ENCODE results near the gene ENAH. TPM values are rescaled to one million over a fixed set of nuclear protein-coding genes. Genes with fewer than 3 reads are reported as not detected.

Gene ENAH
- polyA plus RNA-seq, 1 experiment, result 121 TPM

GRCh38 chr1:225460021-225460736, 192.7 kb downstream of the ENAH start:
- no peak overlapping the region for H3K27ac ChIP-seq (ENCODE audit: low read depth, low read length)
- no peaks in the 10 kb centered on the region for H3K27me3 ChIP-seq (ENCODE audit: control insufficient read depth, insufficient read depth, low read length)
- ChIA-PET CTCF (interaction anchor here (0.5 to 1.2 kb wide), 6 partner anchors 10 to 451 kb away, joined by 3 to 5 read pairs (median 3); no protein-coding TSS in a partner anchor), POLR2A (no interaction called here)
- no peak overlapping the region for H3K4me3 ChIP-seq (ENCODE audit: low read depth, low read length)
- no peak for TF ChIP-seq CTCF (IDR thresholded peaks at IDR 0.05; ENCODE audit: low read depth, low read length)
- no peaks in the 10 kb centered on the region for H3K9me3 ChIP-seq (ENCODE audit: control insufficient read depth, insufficient read depth, low read length)
- DNase-seq (ENCODE audit: low read depth, low spot score), result no peak

- DNase-seq (ENCODE audit: low read depth, low spot score), result peak; percentile 77
- no peak for TF ChIP-seq CTCF (IDR thresholded peaks at IDR 0.05; ENCODE audit: low read depth, low read length)
- ChIA-PET POLR2A (interaction anchor here (0.6 kb wide), 1 partner anchor 32 kb away, joined by 7 read pairs; no protein-coding TSS in a partner anchor), CTCF (interaction anchor here (0.8 to 1.4 kb wide), 2 partner anchors 16 to 20 kb away, joined by 3 to 4 read pairs; no protein-coding TSS in a partner anchor)
- peak overlapping the region; percentile 67 for H3K27ac ChIP-seq (ENCODE audit: low read depth, low read length)
- no peaks in the 10 kb centered on the region for H3K9me3 ChIP-seq (ENCODE audit: control insufficient read depth, insufficient read depth, low read length)
- H3K4me3 ChIP-seq (ENCODE audit: low read depth, low read length), result no peak overlapping the region
- no peaks in the 10 kb centered on the region for H3K27me3 ChIP-seq (ENCODE audit: control insufficient read depth, insufficient read depth, low read length)
These were observed 194.7 kb downstream of the ENAH start for GRCh38 chr1:225458222-225458631.

GRCh38 chr1:225454733-225455132, 198.2 kb downstream of the ENAH start:
- no peak for TF ChIP-seq CTCF (IDR thresholded peaks at IDR 0.05; ENCODE audit: low read depth, low read length)
- H3K9me3 ChIP-seq (ENCODE audit: control insufficient read depth, insufficient read depth, low read length), result no peaks in the 10 kb centered on the region; the same call in 1 of the 2 replicates
- ChIA-PET CTCF (interaction anchor here (0.8 to 1.6 kb wide), 3 partner anchors 14 to 610 kb away, joined by 4 read pairs; no protein-coding TSS in a partner anchor), POLR2A (interaction anchor here (0.7 to 1.0 kb wide), 2 partner anchors 10 to 525 kb away, joined by 6 read pairs; no protein-coding TSS in a partner anchor)
- no peak for DNase-seq (ENCODE audit: low read depth, low spot score)
- H3K27ac ChIP-seq (ENCODE audit: low read depth, low read length), result no peak overlapping the region
- H3K4me3 ChIP-seq (ENCODE audit: low read depth, low read length), result no peak overlapping the region
- no peaks in the 10 kb centered on the region for H3K27me3 ChIP-seq (ENCODE audit: control insufficient read depth, insufficient read depth, low read length)

GRCh38 chr1:225453797-225454648, 198.9 kb downstream of the ENAH start:
- H3K9me3 ChIP-seq (ENCODE audit: control insufficient read depth, insufficient read depth, low read length), result no peaks in the 10 kb centered on the region; the same call in 1 of the 2 replicates
- CTCF ChIA-PET, result interaction anchor here (0.8 to 1.6 kb wide), 3 partner anchors 13 to 611 kb away, joined by 4 read pairs; no protein-coding TSS in a partner anchor
- H3K4me3 ChIP-seq (ENCODE audit: low read depth, low read length), result no peak overlapping the region
- no peak for DNase-seq (ENCODE audit: low read depth, low spot score)
- H3K27ac ChIP-seq (ENCODE audit: low read depth, low read length), result no peak overlapping the region
- no peaks in the 10 kb centered on the region for H3K27me3 ChIP-seq (ENCODE audit: control insufficient read depth, insufficient read depth, low read length)
- no peak for TF ChIP-seq CTCF (IDR thresholded peaks at IDR 0.05; ENCODE audit: low read depth, low read length)
- POLR2A ChIA-PET, result interaction anchor here (1.0 kb wide), 1 partner anchor 9 kb away, joined by 6 read pairs; no protein-coding TSS in a partner anchor

Data from AG04450 (cell line).